ENCODE measurements around the gene MAP1LC3A. TPM values are rescaled to one million over a fixed set of nuclear protein-coding genes. Genes with fewer than 3 reads are reported as not detected.
"Not testable (repeated sequence)": the region's sequence is repeated elsewhere in the genome, so short reads cannot be mapped to it uniquely, and the experiment has no call there.

The MAP1LC3A gene
- total RNA-seq, result 49.4 to 128 TPM (median 120 TPM) in 3 replicates
- long read RNA-seq, transcript MAP1LC3A-203 (5 exons, 698 nt), result minor isoform, 5 of 39 reads
- long read RNA-seq, transcript MAP1LC3A-201 (4 exons, 1,574 nt), result major isoform, 29 of 39 reads
- long read RNA-seq, partial matches to known transcripts, result 1 of 39 reads
- long read RNA-seq, other reads (novel, unspliced or antisense), result 3 of 39 reads

DNA sequence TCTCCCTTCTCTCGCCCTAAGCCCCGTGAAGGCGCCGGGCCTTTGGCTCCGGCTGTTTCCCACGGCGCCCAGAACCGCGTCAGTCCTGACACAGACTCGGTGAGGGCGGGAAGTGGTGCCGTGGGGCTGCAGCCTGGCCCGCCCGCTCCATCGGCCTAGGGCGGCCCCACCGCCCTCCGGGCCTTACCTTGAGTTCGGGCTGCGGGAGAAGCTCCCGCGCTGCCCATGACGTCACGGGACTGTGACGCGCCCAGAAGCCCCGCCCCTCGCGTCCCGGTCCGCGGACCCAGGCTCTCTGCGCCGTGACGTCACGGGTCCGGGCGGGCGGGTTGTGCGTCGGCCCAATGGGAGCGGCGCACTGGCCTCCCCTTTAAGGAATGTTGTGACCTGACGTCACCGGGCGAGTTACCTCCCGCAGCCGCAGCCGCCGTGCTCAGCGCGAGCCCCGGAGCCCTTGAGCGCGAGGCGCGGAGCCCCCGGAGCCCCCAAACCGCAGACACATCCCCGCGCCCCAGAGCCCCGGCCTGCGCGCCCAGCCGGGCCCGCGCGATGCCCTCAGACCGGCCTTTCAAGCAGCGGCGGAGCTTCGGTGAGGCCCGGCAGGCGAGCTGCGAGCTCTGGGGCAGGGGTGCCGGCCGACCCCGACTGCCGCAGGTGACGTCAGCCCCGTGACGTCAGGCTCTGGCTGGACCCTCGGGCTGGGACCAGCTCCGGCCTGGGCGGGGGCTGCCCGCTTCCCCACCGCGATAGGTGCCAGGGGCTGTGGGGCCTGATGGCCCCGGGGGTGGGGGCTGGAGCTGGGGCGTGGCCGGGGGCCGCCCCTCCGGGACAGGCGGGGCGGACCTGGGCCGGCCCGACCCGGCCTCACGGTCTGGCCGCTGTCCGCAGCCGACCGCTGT lies at the start of gene MAP1LC3A:
Gene MAP1LC3A, plus strand, starts transcription at position 399 of the 899 bp plus-strand sequence. Its CDS starts 151 bp downstream, at position 550.
- DNase-seq (ENCODE audit: low spot score), result peak; percentile 97
- no peaks in the 10 kb centered on the region for H3K9me3 Mint-ChIP-seq (ENCODE audit: low read depth)
- H3K4me1 Mint-ChIP-seq (ENCODE audit: low read depth), result peaks cover 19% of the 10 kb centered on the region
- peaks cover 2% of the 10 kb centered on the region for H3K36me3 Mint-ChIP-seq (ENCODE audit: low read depth)
- H3K4me3 Mint-ChIP-seq (ENCODE audit: unreplicated experiment), result peak within 1 kb of the TSS; percentile 88
- TF ChIP-seq, protein P1, sequence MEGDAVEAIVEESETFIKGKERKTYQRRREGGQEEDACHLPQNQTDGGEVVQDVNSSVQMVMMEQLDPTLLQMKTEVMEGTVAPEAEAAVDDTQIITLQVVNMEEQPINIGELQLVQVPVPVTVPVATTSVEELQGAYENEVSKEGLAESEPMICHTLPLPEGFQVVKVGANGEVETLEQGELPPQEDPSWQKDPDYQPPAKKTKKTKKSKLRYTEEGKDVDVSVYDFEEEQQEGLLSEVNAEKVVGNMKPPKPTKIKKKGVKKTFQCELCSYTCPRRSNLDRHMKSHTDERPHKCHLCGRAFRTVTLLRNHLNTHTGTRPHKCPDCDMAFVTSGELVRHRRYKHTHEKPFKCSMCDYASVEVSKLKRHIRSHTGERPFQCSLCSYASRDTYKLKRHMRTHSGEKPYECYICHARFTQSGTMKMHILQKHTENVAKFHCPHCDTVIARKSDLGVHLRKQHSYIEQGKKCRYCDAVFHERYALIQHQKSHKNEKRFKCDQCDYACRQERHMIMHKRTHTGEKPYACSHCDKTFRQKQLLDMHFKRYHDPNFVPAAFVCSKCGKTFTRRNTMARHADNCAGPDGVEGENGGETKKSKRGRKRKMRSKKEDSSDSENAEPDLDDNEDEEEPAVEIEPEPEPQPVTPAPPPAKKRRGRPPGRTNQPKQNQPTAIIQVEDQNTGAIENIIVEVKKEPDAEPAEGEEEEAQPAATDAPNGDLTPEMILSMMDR (IDR thresholded peaks at IDR 0.05), result peak; percentile 27
- H3K27ac Mint-ChIP-seq (ENCODE audit: unreplicated experiment), result peak within 1 kb of the TSS; percentile 92
- no peaks in the 10 kb centered on the region for H3K27me3 Mint-ChIP-seq (ENCODE audit: low read depth)

DNA sequence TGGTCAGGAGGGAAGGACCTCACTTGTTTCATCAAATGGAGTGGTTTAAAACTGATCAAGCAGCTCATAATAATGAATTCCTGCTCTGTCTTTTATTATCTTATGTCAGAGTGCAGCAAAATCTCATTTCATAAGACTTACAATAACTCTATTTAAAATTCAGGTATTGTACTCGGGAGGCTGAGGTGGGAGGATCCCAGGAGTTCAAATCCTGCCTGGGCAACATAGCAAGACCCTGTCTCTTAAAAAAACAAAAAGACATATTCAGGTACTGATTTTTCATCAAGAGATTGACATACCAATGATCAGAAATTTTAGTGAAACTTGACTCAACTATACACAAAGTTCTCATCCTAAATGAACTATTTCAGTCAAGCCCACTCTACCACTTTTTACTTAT lies 47.9 kb upstream of the MAP1LC3A start:
- TF ChIP-seq, protein P1 (IDR thresholded peaks at IDR 0.05), result no peak
- Mint-ChIP-seq H3K27ac (ENCODE audit: unreplicated experiment) (no peak overlapping the region), H3K9me3 (ENCODE audit: low read depth) (no peaks in the 10 kb centered on the region), H3K27me3 (ENCODE audit: low read depth) (no peaks in the 10 kb centered on the region), H3K36me3 (ENCODE audit: low read depth) (peaks cover 34% of the 10 kb centered on the region), H3K4me3 (ENCODE audit: unreplicated experiment) (no peak overlapping the region), H3K4me1 (ENCODE audit: low read depth) (peaks cover 19% of the 10 kb centered on the region)
- no peak for DNase-seq (ENCODE audit: low spot score)

DNA sequence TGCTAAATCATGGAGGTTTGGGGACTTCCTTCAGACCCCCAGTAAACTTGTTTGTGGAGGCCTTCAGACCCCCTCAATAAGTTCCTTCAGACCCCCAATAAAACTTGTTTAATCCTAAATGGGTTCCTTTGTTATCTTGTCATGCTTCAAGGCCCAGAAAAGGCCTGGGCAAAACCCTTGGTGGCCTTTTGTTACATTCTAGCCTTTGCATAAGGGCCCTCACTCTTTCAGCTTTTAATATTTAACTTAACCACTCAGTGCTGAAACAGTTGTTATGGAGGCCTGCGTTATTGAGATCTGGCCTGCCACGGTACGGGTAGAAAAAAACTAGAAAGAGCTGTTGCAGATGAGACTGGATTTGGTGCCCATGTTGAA lies 46.6 kb upstream of the MAP1LC3A start:
- Mint-ChIP-seq H3K4me3 (ENCODE audit: unreplicated experiment) (no peak overlapping the region), H3K36me3 (ENCODE audit: low read depth) (peaks cover 27% of the 10 kb centered on the region), H3K27ac (ENCODE audit: unreplicated experiment) (no peak overlapping the region), H3K9me3 (ENCODE audit: low read depth) (no peaks in the 10 kb centered on the region), H3K4me1 (ENCODE audit: low read depth) (peaks cover 25% of the 10 kb centered on the region), H3K27me3 (ENCODE audit: low read depth) (no peaks in the 10 kb centered on the region)
- TF ChIP-seq, protein P1 (IDR thresholded peaks at IDR 0.05), result no peak
- no peak for DNase-seq (ENCODE audit: low spot score)

DNA sequence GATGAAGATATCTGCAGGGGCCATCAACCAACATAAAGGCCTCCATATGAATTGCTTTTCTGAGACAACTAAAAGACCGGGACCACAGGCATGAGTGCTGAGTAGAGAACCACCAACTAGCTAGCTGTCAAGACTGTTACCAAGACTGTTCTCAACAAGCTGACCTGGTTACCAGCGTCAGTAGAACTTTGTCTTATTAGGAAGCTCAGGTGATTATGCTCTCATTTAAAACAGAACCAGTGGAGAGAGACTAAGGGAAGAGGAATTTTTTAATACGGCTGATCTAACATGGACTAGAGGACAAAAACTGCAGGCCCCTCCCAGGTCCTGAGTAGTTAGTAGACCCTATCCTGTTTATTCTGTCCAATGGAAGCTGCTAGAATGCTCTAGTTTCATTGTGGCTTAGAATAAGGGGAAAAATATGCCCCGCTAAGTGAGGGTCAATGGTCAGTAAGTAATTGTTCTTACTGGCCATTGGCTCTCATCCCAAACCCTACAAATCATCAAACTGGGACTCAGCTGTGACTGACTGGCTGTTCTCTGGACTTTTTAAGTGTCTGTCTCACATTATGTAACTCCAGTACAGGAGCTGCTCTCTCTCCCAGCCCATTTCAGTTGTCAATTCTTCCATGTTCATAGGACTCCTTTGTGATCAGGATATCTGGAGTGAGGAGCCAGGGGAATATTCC lies 46.1 kb upstream of the MAP1LC3A start:
- TF ChIP-seq, protein P1 (IDR thresholded peaks at IDR 0.05), result no peak
- peak overlapping the region; percentile 15 for H3K27ac Mint-ChIP-seq (ENCODE audit: unreplicated experiment)
- H3K4me3 Mint-ChIP-seq (ENCODE audit: unreplicated experiment), result no peak overlapping the region
- H3K36me3 Mint-ChIP-seq (ENCODE audit: low read depth), result peaks cover 27% of the 10 kb centered on the region
- no peak for DNase-seq (ENCODE audit: low spot score)
- no peaks in the 10 kb centered on the region for H3K27me3 Mint-ChIP-seq (ENCODE audit: low read depth)
- peaks cover 25% of the 10 kb centered on the region for H3K4me1 Mint-ChIP-seq (ENCODE audit: low read depth)
- H3K9me3 Mint-ChIP-seq (ENCODE audit: low read depth), result no peaks in the 10 kb centered on the region

DNA sequence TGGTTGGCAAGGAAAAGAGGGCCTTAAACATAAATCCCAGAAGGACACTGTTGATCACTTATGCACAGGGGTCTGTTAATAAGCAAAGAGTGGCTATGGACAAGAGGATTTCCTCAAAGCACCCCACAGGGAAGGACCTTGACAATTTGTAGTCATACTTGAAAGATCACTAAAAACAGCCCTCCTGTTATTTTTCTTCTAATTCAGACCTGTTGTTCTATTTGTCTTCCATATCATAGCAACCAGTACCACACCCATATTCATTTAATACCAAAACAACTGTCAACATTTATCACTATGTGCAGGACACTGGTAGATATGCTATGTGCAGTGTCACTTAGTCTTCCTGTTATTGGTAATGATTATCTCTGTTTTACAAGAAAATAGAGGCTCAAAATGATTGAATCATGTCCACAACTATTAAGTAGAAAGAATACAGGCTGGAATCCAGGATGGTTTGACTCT lies 45.5 kb upstream of the MAP1LC3A start:
- TF ChIP-seq, protein P1 (IDR thresholded peaks at IDR 0.05), result no peak
- peaks cover 25% of the 10 kb centered on the region for H3K36me3 Mint-ChIP-seq (ENCODE audit: low read depth)
- H3K4me3 Mint-ChIP-seq (ENCODE audit: unreplicated experiment), result no peak overlapping the region
- H3K27me3 Mint-ChIP-seq (ENCODE audit: low read depth), result no peaks in the 10 kb centered on the region
- DNase-seq (ENCODE audit: low spot score), result no peak
- H3K27ac Mint-ChIP-seq (ENCODE audit: unreplicated experiment), result peak overlapping the region; percentile 50
- no peaks in the 10 kb centered on the region for H3K9me3 Mint-ChIP-seq (ENCODE audit: low read depth)
- peaks cover 30% of the 10 kb centered on the region for H3K4me1 Mint-ChIP-seq (ENCODE audit: low read depth)

DNA sequence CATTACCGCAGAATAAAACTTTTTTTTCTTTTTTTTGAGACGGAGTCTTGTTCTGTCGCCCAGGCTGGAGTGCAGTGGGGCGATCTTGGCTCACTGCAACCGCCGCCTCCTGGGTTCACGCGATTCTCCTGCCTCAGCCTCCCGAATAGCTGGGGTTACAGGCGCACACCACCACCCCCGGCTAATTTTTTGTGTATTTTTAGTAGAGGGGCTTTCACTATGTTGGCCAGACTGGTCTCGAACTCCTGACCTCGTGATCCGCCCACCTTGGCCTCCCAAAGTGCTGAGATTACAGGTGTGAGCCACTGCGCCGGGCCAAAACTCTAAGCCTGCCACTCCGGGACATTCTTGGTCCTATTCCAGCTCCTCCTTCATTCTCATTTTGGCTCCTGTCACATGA lies 44.5 kb upstream of the MAP1LC3A start:
- not testable (repeated sequence) for DNase-seq (ENCODE audit: low spot score); H3K4me3 Mint-ChIP-seq (ENCODE audit: unreplicated experiment); H3K27me3 Mint-ChIP-seq (ENCODE audit: low read depth); H3K9me3 Mint-ChIP-seq (ENCODE audit: low read depth)
- Mint-ChIP-seq H3K27ac (ENCODE audit: unreplicated experiment) (peak overlapping the region; percentile 100), H3K4me1 (ENCODE audit: low read depth) (peaks cover 41% of the 10 kb centered on the region), H3K36me3 (ENCODE audit: low read depth) (peaks cover 21% of the 10 kb centered on the region)
